Measurements from ENCODE around the gene PTPRM.

GRCh38 chr18:7688580-7688979 is 121.5 kb downstream of the PTPRM start:
- TF ChIP-seq POLR2AphosphoS5 (IDR thresholded peaks at IDR 0.05; ENCODE audit: low read depth, low read length) (no peak), TAF1 (IDR thresholded peaks at IDR 0.05; ENCODE audit: borderline replicate concordance, low read depth, low read length) (no peak), POLR2A (IDR thresholded peaks at IDR 0.05; ENCODE audit: low read depth, low read length) (no peak)

All from GM12892 (cell line).